GM03348 (cell line): ENCODE results near the gene AGER.
"Not testable (repeated sequence)": the region's sequence is repeated elsewhere in the genome, so short reads cannot be mapped to it uniquely, and the experiment has no call there.

Source experiments
- DNase-seq: peaks from one replicate; pipeline ENCODE4 v3.0.0; 2012; ENCODE audit warnings: low spot score

Gene AGER

GRCh38 chr6:32198866-32199265 lies 14.8 kb upstream of the AGER start:
- no peak for DNase-seq

GRCh38 chr6:32198345-32198696 lies 14.3 kb upstream of the AGER start:
- DNase-seq: no peak

GRCh38 chr6:32196682-32197616 lies 12.9 kb upstream of the AGER start:
- no peak for DNase-seq

- peak; percentile 76 for DNase-seq
Observed at GRCh38 chr6:32195902-32196681, 12.0 kb upstream of the AGER start.

- peak; percentile 98 for DNase-seq
Observed at GRCh38 chr6:32195652-32195901, 11.5 kb upstream of the AGER start.

GRCh38 chr6:32194825-32195651 lies 11.0 kb upstream of the AGER start:
- peak; percentile 50 for DNase-seq

- no peak for DNase-seq
Observed at GRCh38 chr6:32194388-32194787, 10.3 kb upstream of the AGER start.

GRCh38 chr6:32193096-32193495 lies 9.0 kb upstream of the AGER start:
- not testable (repeated sequence) for DNase-seq

GRCh38 chr6:32192608-32193039 lies 8.6 kb upstream of the AGER start, which contains the start of gene GPSM3:
Gene GPSM3 (minus strand): TSS chr6:32192643. CDS start chr6:32192513, 130 bp downstream.
- DNase-seq: peak; percentile 47

GRCh38 chr6:32191696-32192607 lies 7.9 kb upstream of the AGER start:
- no peak for DNase-seq

GRCh38 chr6:32190911-32191677 lies 7.0 kb upstream of the AGER start:
- DNase-seq: no peak

- peak; percentile 86 for DNase-seq
Observed at GRCh38 chr6:32190054-32190851, 6.2 kb upstream of the AGER start, which contains the start of gene PBX2. Gene PBX2 (minus strand): TSS chr6:32190202. CDS start chr6:32189915, 287 bp downstream.

- peak; percentile 24 for DNase-seq
Observed at GRCh38 chr6:32189742-32190053, 5.6 kb upstream of the AGER start.

- no peak for DNase-seq
Observed at GRCh38 chr6:32189069-32189741, 5.2 kb upstream of the AGER start.

GRCh38 chr6:32188381-32189068 lies 4.5 kb upstream of the AGER start:
- no peak for DNase-seq

GRCh38 chr6:32187725-32188380 lies 3.8 kb upstream of the AGER start:
- DNase-seq: not testable (repeated sequence)

- no peak for DNase-seq
Observed at GRCh38 chr6:32187009-32187709, 3.1 kb upstream of the AGER start.
